MM.1S (cell line): ENCODE results near the gene PASK.

ENCODE experiments used
- DNase-seq: peaks from one replicate; pipeline ENCODE4 v3.0.0-alpha.2; 2015
- H2AFZ ChIP-seq: fragments of 300-600 bp; sonication (generic); 2 replicates; pipeline ENCODE4 v1.6.0; 2016; ENCODE audit warnings: antibody characterized with exemption, low read length
- H3F3A ChIP-seq: fragments of 300-600 bp; sonication (generic); 2 replicates; pipeline ENCODE4 v1.6.1; 2016; ENCODE audit warnings: mild to moderate bottlenecking, antibody characterized with exemption, low read length, moderate library complexity, mixed read lengths; ENCODE audit not compliant: insufficient read depth
- H3K27ac ChIP-seq: fragments of 300-600 bp; sonication (generic); 2 replicates; pipeline ENCODE4 v1.5.1; 2016; ENCODE audit warnings: mild to moderate bottlenecking, low read length
- H3K27me3 ChIP-seq: fragments of 300-600 bp; sonication (generic); replicated peaks from 2 replicates; pipeline ENCODE4 v1.6.0; 2016; ENCODE audit warnings: low read length; ENCODE audit not compliant: insufficient read depth
- H3K36me3 ChIP-seq: fragments of 300-600 bp; sonication (generic); replicated peaks from 2 replicates; pipeline ENCODE4 v1.6.1; 2016; ENCODE audit warnings: mild to moderate bottlenecking, low read length, mixed read lengths; ENCODE audit not compliant: insufficient read depth
- H3K4me1 ChIP-seq: fragments of 300-600 bp; sonication (generic); 2 replicates; pipeline ENCODE4 v1.6.1; 2016; ENCODE audit warnings: low read length, mixed read lengths
- H3K4me2 ChIP-seq: fragments of 300-600 bp; sonication (generic); 2 replicates; pipeline ENCODE4 v1.6.0; 2016; ENCODE audit warnings: low read depth, low read length
- H3K4me3 ChIP-seq: fragments of 300-600 bp; sonication (generic); 2 replicates; pipeline ENCODE4 v1.5.1; 2016; ENCODE audit warnings: low read length, mixed read lengths
- H3K79me2 ChIP-seq: fragments of 300-600 bp; sonication (generic); 2 replicates; pipeline ENCODE4 v1.6.1; 2016; ENCODE audit warnings: mixed run types, low read length, mixed read lengths
- H3K9ac ChIP-seq: fragments of 300-600 bp; sonication (generic); 2 replicates; pipeline ENCODE4 v1.6.1; 2016; ENCODE audit warnings: low read length, mixed read lengths
- H3K9me2 ChIP-seq: fragments of 300-600 bp; sonication (generic); replicated peaks from 2 replicates; pipeline ENCODE4 v1.6.1; 2016; ENCODE audit warnings: mild to moderate bottlenecking, low read length, mixed read lengths; ENCODE audit not compliant: insufficient read depth
- H3K9me3 ChIP-seq: fragments of 300-600 bp; sonication (generic); replicated peaks from 2 replicates; pipeline ENCODE4 v1.6.1; 2016; ENCODE audit warnings: mild to moderate bottlenecking, low read length, mixed read lengths; ENCODE audit not compliant: insufficient read depth
- H4K20me1 ChIP-seq: fragments of 300-600 bp; sonication (generic); 2 replicates; pipeline ENCODE4 v1.6.1; 2016; ENCODE audit warnings: mild to moderate bottlenecking, low read length, moderate library complexity, mixed read lengths; ENCODE audit not compliant: insufficient read depth
- CTCF ChIP-seq: fragments of 300-600 bp; sonication (generic); IDR thresholded peaks from 2 replicates; pipeline ENCODE4 v1.5.1; 2016; ENCODE audit warnings: antibody characterized with exemption, low read length, mixed read lengths
- EZH2 ChIP-seq: fragments of 300-600 bp; sonication (generic); optimal IDR thresholded peaks from 2 replicates; pipeline ENCODE3; 2017; ENCODE audit warnings: low read depth, mild to moderate bottlenecking, antibody characterized with exemption, low read length, mixed read lengths
- EZH2phosphoT487 ChIP-seq: fragments of 300-600 bp; sonication (generic); IDR thresholded peaks from 2 replicates; pipeline ENCODE4 v1.6.1; 2018; ENCODE audit warnings: antibody characterized with exemption, low read length

Gene PASK

GRCh38 chr2:241091201-241091600 lies 58.1 kb downstream of the PASK start:
- 0 out of 2 replicates have a peak, but pooled peaks cover 3% of the 10 kb centered on the region for H3K4me1 ChIP-seq
- no peaks in the 10 kb centered on the region for H3K27me3 ChIP-seq
- H3K9me2 ChIP-seq: no peaks in the 10 kb centered on the region
- H3K4me3 ChIP-seq: no peak overlapping the region
- no peaks in the 10 kb centered on the region for H3K79me2 ChIP-seq
- no peak overlapping the region for H3K9ac ChIP-seq
- TF ChIP-seq EZH2: no peak
- no peaks in the 10 kb centered on the region for H3K9me3 ChIP-seq
- no peak for DNase-seq
- no peak overlapping the region for H2AFZ ChIP-seq
- no peak overlapping the region for H3K27ac ChIP-seq
- H3K36me3 ChIP-seq: 0 out of 2 replicates have a peak, but pooled peaks cover 6% of the 10 kb centered on the region
- H4K20me1 ChIP-seq: no peaks in the 10 kb centered on the region
- H3F3A ChIP-seq: no peaks in the 10 kb centered on the region
- H3K4me2 ChIP-seq: no peak overlapping the region

- no peak for DNase-seq
- Histone ChIP-seq H3K9me2 (no peaks in the 10 kb centered on the region), H3K36me3 (no peaks in the 10 kb centered on the region), H3K9me3 (no peaks in the 10 kb centered on the region), H3K4me1 (no peaks in the 10 kb centered on the region), H3K27ac (no peak overlapping the region), H3K79me2 (no peaks in the 10 kb centered on the region), H4K20me1 (no peaks in the 10 kb centered on the region), H3K9ac (no peak overlapping the region), H3K4me2 (no peak overlapping the region), H3K4me3 (no peak overlapping the region), H3F3A (no peaks in the 10 kb centered on the region), H3K27me3 (no peaks in the 10 kb centered on the region), H2AFZ (no peak overlapping the region)
- TF ChIP-seq EZH2 (no peak), CTCF (no peak), EZH2phosphoT487 (no peak)
These were observed 60.2 kb downstream of the PASK start for GRCh38 chr2:241088791-241089732.

- H3K27ac ChIP-seq: no peak overlapping the region
- H3K4me3 ChIP-seq: no peak overlapping the region
- no peaks in the 10 kb centered on the region for H3K9me2 ChIP-seq
- no peak overlapping the region for H3K4me2 ChIP-seq
- H3K4me1 ChIP-seq: no peaks in the 10 kb centered on the region
- H3K27me3 ChIP-seq: no peaks in the 10 kb centered on the region
- no peaks in the 10 kb centered on the region for H3K9me3 ChIP-seq
- no peak overlapping the region for H2AFZ ChIP-seq
- no peaks in the 10 kb centered on the region for H3F3A ChIP-seq
- H4K20me1 ChIP-seq: no peaks in the 10 kb centered on the region
- no peaks in the 10 kb centered on the region for H3K79me2 ChIP-seq
- H3K9ac ChIP-seq: no peak overlapping the region
- no peaks in the 10 kb centered on the region for H3K36me3 ChIP-seq
- TF ChIP-seq EZH2phosphoT487 (no peak), CTCF (no peak), EZH2 (no peak)
- no peak for DNase-seq
These were observed 60.9 kb downstream of the PASK start for GRCh38 chr2:241088376-241088775.
